NOMO-1 treated with dmso at 0.1 percent for 144 hours (cell line): ENCODE measurements around the gene FOXR1.

ENCODE experiments used
- DNase-seq: peaks from one replicate; lab custom pipeline; 2025; ENCODE audit not compliant: unreplicated experiment; lab: John Stamatoyannopoulos, UW

The FOXR1 gene, protein sequence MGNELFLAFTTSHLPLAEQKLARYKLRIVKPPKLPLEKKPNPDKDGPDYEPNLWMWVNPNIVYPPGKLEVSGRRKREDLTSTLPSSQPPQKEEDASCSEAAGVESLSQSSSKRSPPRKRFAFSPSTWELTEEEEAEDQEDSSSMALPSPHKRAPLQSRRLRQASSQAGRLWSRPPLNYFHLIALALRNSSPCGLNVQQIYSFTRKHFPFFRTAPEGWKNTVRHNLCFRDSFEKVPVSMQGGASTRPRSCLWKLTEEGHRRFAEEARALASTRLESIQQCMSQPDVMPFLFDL

DNA sequence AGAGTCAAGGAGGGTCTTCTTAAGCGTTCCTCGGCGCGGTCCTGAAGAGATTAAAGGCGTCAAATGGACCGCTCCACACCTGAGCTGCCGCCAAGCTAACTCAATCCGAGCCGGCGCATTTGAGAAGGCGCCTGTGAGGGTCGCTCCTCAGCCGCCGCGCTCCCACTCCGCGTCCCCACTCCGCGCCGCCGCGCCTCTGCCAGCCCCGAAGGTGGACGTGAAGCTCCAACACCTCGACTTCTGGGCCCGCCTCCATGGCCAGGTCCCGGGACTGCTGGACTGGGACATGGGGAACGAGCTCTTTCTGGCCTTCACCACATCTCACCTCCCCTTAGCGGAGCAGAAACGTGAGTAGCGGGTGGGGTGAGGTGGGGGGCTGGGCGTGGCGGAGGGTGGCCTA, at the start of gene FOXR1:
FOXR1 (plus strand) TSS at position 116 of the 400 bp plus-strand sequence; CDS start at position 287, 171 bp downstream.
- no peak for DNase-seq

DNA sequence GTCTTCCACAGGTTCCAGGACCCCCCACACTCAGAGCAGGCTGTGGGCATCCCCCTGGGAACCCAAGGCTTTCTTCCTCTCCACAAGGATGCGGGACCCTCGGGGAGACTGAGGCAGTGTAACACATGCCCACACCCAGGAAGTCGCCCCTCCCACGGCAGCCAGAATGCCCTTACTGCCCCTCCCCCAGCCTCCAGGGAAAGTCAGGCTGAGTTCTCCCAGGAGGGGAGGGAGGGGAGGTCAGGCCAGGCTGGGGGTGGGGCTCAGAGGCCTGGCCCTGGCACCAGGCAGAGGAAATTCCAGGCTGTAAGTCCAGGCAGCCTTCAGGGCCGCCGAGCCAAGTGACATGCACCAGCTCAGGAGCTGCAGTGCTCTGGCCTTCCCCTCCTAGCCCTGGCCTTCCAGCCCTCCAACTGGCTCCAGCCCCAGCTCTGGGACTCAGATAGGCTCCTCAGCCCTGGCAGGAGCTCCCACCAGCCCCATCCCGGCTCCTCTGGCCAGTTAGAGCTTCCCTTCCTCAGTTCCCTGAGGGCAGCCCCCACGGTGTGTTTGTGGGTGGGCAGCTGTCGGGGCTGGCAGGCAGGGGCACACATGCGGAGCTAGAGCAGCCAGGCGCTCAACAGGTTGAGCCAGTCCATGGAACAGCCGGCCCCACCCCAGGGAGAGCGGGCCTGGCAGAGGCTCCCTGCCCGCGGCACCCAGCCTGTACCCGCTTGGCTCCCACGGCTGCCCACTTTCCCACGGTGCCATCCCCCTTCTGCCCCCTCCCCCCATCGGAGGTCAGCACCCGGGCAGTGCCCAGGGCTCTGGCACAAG, 49.4 kb upstream of the FOXR1 start:
- no peak for DNase-seq

DNA sequence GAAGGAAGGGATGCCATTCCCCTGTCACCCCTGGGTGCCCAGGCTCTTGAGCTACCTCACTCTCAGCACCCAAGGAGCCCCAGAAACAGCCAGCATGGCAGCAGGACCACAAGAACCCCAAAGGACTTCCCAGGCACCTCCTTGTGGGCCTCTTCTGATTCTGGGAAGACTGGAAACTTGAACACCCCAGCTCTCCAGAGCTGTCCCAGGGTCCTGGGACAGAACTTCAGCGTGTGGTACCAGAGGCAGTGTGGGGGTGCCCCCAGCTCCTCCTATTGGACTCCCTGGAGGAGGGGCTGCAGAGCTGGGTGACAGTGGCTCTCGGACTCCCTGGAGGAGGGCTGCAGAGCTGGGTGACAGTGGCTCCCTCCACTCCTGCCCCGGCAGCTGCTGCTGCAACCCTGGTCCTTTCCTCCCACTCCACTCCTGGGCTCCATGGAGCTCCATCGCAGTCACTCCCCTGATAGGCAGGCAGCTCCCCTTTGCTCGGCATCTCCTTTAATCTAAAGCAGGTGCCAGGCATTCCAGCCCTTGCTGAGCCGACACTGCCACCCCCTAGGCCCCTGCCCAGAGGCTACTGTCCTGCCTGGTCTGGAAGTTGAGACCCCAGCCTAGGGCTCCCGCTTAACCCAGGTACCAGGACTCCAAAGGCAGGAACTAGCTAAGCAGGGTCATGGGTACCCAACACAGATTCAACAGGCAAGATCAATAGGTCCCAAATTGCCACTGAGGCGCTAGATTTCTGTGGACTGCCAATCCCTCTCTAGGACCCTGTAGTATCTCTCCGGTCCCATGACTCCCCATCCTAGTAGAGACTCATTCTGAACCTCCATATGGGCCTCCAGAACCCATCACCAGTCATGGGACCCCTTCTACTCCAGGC, 48.6 kb upstream of the FOXR1 start:
- no peak for DNase-seq

DNA sequence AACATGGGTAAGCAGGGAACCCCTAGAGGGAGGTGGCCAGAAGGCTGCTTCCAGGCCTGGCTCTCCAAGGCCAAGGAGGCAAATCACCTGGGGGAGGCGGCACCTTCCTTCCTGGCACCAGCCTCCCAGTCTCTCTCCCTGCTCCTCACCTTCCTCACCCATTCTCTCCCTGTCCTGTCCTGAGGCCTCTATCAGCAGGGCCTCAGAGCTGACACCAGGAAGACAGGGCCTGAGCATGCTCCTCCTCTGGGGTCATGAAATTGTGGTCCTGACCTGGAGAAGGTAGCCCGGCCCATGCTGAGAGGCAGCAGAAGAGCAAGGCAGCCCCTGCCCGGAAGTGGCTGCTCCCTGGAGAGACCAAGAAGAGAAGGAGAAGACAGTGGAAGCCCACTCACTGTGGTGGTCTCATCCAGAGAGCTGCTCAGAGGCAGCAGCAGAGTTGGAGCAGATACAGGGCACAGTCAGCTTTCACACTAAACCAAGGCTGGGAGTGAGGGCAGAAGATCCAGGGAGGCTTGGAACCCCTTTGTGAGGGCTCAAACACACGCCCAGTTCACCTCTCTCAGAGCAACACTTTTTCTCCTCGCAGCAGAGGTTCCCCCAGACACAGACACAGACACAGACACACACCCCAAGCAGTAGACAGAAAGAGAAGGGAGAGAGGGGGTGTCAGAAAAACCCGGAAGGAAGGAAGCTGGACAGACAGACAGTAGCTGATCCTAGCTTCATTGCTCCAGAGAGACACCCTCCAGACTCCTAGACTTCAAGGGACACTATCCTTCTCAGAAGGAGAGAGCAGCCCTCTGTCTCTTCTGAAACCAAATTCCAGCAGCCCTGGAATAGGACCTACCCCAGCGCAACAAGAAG, 47.6 kb upstream of the FOXR1 start:
- no peak for DNase-seq

DNA sequence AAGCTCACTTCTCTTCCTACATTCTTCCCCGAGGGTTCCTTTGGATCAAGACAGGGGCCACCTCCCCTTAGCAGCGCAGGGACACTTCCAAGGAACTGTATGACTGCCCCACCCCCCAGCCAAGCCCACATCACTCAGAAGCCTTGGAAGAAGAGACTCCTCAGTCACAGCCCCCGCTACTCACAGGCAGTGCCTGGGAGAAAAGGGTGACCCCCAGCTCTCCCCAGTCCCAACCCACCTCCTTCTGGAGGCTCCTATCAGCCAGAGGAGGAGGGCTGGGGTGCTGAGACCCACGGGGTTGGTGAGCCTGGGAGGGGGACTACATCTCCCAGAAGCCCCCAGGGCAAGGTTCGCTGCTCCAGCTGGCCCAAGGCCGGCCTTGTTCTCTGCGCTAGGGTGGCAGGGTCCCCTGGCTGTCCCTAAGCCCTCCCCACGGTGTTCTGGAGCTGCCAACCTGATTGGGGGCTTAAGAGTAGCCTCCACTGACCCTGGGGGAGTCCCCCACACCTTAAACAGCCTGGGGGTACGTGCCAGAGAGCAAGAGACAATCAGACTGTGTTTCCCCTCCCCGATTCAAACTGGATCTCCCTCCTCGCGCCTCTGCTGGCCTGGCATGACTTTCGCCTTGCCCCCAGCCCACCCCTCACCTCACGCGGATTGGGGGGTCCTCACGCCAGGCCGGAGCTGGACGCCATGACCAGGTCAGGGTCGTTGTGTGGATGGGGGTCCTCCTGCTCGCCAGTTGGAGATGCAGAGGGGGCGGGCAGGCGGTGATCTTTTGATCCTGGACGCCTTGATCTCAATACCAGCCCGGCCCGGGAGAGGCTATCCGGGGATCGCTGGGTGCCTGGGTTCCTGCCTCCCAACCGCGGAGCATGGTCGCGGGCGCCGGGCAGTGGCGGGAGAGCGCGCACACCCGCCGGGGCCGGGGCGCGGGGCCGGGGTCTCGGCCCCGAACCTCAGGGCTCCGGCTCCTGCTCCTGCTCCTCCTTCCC, 46.7 kb upstream of the FOXR1 start:
- DNase-seq = no peak

DNA sequence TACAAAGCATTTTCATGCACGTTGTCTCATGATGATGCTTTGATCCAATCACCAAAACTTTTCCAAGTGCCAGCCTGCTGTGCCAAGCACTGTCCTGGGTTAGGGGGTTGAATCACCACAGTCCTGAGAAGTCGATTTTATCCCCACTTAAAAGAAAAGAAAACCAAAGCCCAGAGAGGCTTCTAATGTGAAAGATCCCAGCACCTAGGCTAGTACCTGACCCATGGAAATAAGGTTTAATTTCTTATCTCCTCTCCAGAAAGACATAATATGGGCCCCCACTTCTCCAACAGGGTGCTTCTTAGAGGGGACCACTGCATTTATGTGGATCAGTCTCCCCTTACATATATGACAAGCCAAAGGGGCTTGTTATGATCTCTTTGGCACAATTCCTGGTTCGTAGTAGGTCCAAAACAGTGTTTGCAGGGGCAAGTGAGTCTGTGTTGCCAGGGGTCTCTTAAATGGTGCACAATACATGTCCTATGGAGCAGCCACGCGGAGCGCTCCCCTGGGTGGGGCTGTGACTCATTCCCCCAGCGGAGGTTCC, 43.9 kb upstream of the FOXR1 start:
- no peak for DNase-seq

DNA sequence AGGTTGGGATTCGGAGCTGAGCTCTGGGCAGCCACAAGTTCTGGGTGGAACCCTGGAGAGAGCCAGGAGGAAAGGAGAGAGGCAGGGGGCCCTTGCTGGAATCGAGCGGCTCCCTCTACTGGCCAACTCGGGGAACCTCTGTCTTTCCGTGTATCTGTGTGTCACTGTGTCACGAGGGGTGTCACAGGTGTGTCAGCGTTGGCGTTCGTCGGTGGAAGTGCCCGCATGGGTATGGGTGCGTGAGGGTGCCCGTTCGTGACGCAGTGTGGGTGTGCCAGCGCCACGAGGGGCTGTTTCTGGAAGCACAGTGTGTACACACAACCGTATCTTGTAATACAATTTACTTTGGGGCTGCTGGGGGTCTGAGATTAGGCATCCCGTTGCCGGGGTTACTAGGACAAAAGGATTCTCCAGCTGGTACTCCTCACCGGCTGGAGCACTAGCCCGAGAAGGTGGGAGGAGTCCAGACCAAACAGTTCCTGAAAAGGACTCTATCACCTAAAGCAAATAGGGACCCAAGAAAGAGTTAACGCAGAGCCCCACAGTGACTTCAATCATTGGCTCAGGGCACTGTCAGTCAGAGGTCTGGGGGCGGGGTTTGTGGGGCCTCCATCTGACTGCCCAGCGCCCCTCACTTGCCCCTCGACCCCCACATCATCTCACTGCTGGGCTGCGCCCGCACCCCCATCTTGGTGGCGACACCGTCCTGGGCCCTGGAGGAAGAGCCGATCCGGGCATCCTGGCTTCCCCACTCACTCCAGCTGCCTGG, 43.3 kb upstream of the FOXR1 start:
- DNase-seq = peak; percentile 67

DNA sequence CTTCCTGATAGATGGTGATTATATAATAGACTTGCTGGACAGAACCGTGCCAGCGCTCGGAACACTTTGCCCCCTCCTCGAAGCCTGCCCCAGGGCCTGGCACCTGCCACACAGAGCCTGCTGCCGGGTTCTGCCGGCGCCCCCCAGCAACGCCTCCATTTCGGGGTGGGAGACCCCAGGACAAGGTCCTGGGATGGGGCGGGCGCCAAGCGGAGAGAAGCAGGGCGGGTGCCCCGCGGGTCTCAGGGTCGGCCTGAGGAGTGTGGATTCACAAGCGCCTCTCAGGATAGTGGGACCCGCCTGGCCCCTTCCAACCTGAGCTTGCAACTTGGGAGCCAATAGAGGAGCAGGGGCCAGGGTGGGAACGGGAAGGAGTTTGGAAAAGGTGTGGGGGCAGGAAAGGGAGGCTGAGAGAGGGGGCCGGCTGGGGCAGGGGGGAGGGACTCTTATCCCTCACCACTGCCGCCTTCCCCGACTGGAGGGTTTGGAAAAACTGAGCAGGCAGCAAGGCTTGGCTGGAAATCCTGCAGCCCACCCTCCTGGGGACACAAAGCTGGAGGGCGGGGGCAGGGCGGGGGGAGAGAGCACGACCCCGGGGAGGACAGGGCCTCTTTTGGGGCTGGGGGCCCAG, 42.6 kb upstream of the FOXR1 start:
- peak; percentile 61 for DNase-seq

DNA sequence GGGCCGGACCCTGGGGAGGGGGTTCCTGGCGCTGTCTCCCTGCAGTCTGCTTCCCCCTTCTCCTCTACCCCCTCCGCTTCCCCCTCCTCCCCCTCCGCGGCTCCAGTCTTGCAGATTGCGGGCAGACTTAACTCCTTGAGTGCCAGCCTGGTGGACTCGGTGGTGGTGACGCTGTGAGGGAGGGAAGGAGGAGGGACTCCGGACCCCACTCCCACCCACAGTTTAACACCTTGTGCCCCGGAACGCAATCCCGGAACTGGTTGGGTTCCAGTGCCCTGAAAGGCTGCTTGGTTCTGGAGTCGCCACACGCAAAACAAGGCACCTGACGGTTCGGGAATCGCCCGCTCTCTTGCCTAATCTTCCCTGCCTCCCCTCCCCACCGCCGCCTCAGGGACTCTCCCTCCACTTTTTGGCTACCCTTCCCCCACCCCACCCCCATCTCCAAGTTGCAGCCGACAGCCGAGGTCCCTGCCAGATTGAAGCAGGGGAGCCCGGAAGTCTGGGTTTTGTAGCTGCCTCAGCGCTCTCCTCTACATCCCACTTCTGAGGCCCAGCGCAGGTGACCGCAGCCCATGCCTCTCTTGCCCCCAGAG, 42.0 kb upstream of the FOXR1 start:
- peak; percentile 73 for DNase-seq

DNA sequence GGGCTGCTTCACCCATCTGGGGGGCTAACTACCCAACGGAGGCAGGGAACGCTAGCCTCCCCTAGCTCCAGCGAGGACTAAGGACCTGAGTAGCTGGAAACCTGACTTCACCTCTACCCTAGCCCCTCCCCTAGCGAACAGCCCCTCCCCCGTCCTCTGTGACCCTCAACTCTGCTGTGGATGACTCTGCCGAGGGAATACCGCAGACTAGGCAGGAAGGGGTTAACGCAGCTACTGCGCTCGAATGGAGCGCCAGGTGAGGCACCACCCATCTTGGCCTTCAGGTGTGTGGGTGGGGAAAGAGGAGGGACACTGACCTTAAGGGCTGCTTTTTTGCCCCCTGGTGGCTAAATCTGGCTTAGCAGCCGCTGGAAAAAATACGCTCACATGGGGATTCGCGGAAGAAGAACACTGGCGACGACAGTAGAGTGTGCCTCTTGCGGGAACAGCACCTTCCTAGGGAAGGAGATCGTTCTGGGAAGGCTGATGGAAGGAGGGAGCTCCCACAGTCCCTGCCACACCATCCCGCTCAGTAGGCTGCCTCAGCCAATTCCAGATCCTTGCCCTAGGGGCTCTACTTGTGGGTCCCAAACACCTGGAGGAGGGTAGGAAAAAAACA, 41.4 kb upstream of the FOXR1 start:
- DNase-seq = peak; percentile 37

DNA sequence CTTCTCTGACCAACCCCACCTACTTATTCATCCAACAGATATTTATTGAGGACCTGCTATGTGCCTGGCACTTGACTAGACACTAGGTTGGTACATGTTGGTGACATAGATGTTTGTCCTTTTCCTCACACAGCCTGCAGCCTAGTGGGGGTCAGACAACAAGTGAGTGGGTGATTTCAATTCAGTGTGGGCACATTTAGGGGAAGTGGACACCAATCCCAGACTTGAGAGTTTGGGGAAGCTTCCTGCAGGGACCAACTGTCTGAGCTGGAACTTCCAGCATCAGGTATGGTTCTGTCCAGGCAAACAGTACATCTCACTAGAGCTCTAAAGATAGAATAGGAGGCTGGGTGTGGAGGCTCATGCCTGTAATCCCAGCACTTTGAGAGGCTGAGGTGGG, 40.0 kb upstream of the FOXR1 start:
- DNase-seq = no peak

DNA sequence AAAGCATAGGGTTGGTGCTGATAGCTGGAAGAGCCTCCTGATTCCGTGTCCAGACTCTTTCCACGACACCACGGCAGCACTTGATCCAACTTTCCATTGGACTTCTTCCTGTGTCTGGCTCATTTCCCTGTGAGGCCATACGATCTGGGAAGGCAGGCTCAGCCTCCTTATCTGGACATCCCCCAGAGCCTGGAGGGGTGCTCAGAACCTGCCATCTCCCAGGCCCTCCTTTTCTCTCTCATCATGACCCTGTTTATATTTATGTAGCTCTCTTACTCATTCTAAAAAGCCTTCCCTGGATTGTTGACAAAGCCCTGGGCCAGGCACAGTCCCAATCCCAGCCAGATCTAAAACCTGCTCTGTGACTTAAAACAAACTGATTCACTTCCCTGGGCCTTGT, 38.1 kb upstream of the FOXR1 start:
- DNase-seq = no peak

DNA sequence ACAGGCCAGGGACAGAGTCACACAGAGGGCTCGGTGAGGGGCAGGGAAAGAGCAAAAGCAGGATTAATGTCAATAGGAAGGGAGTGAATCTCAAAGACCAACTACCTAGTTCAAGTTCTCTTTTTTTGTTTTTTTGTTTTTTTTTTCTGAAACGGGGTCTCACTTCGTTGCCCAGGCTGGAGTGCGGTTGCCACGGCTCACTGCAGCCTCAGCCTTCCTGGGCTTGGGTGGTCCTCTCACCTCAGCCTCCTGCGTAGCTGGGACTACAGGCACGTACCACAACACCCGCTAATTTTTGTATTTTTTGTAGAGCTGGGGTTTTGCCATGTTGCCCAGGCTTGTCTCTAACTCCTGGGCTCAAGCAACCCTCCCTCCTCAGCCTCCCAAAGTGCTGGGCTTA, 36.2 kb upstream of the FOXR1 start:
- DNase-seq = no peak

DNA sequence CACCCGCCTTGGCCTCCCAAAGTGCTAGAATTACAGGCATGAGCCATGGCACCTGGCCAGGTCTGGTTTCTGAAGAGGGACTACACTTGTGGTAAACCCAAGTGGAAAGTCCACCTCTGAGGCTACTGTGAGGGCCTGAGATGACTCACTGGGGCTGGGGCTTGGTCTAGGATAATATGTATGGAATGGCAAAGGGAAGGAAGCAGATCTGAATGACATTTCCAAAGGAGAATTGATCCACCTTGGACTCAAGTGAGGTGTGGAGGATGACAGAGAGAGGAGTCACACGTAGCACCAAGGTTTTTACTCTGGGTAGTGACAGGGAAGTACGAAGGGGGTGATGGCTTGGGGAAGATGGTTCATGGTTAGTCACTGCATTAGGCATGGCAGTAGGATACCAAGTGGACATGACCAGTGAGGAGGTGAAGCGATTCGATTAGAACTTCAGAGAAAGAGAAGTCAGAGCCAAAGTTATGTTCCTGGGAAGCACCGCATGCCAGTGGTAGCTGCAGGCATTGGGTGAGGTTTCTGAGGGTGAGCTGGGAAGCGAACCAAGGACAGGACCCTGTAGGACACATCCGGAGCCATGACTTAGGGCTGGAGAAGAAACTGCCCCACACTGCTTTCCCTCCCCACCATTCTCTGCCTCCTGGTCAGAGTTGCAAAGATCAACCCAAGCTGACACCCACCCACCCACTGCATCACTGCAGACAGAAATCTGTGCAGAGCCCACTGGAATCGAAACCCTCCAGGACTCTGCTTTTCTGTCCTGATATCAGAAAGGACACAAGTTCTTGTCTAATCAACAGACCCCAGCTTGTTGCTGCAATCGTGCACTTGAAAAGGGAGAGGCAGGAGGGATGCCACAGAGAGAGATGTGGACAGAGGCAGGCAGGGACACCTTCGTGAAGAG, 32.8 kb upstream of the FOXR1 start:
- DNase-seq = no peak

DNA sequence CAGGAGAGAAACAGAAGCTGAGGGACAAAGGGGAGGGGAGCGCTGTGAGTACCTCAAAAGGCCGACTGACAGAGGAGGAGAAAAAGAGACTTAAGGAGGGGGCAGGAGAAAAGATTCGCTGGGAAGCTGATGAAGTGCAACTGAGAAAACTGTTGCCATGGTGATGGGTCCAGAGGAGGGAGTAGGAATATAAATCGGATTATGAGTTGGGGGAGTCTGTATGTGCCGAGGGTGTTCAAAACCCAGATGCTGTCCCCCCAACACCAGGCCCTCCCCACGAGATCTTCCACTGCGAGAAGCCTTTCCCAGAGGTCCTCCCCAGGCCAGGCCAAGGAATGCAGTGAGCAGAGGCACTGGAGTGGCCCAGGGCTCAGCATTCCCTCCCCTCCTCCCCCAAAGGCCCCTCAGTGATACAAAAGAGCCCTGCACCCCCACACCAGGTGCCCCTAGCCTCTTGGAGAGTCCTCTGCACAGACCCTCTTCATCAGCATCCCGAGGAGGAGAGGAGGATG, 32.1 kb upstream of the FOXR1 start:
- no peak for DNase-seq
